GM23338 (cell line): ENCODE results near the gene CPXM2. TPM values are rescaled to one million over a fixed set of nuclear protein-coding genes. Genes with fewer than 3 reads are reported as not detected.

Source experiments
- ATAC-seq: fragments of 200-7000 bp; cut with Tn5 transposase; 3 replicates; pipeline ENCODE4 v1.9.1; 2020
- DNase-seq: peaks from one replicate; pipeline ENCODE4 v3.0.0-alpha.2; 2015; ENCODE audit warnings: low spot score
- H2AFZ ChIP-seq: fragments of 200-600 bp; sonication (generic); 2 replicates; pipeline ENCODE4 v1.8.0; 2016; ENCODE audit warnings: antibody characterized with exemption, mild to moderate bottlenecking, moderate library complexity
- H3F3A ChIP-seq: fragments of 200-600 bp; sonication (generic); replicated peaks from 2 replicates; pipeline ENCODE4 v1.8.0; 2017; ENCODE audit warnings: antibody characterized with exemption, mixed run types, low read depth
- H3K27ac ChIP-seq: fragments of 200-600 bp; sonication (generic); 2 replicates; pipeline ENCODE4 v1.6.1; 2016; ENCODE audit warnings: low read depth
- H3K27me3 ChIP-seq: fragments of 200-600 bp; sonication (generic); 2 replicates; pipeline ENCODE4 v1.8.0; 2016; ENCODE audit warnings: mild to moderate bottlenecking, mixed run types, moderate library complexity; ENCODE audit not compliant: insufficient read depth
- H3K36me3 ChIP-seq: fragments of 200-600 bp; sonication (generic); 2 replicates; pipeline ENCODE4 v1.8.0; 2016; ENCODE audit warnings: mild to moderate bottlenecking; ENCODE audit not compliant: insufficient read depth
- H3K4me1 ChIP-seq: fragments of 200-600 bp; sonication (generic); 2 replicates; pipeline ENCODE4 v1.8.0; 2016; ENCODE audit warnings: mild to moderate bottlenecking, moderate library complexity; ENCODE audit not compliant: insufficient read depth
- H3K4me2 ChIP-seq: fragments of 200-600 bp; sonication (generic); 2 replicates; pipeline ENCODE4 v1.7.1; 2017; ENCODE audit warnings: mixed run types
- H3K4me3 ChIP-seq: fragments of 200-600 bp; sonication (generic); 2 replicates; pipeline ENCODE4 v1.6.1; 2016; ENCODE audit warnings: mixed run types
- H3K79me2 ChIP-seq: fragments of 200-600 bp; sonication (generic); replicated peaks from 2 replicates; pipeline ENCODE4 v1.8.0; 2017; ENCODE audit warnings: mild to moderate bottlenecking; ENCODE audit not compliant: insufficient read depth
- H3K9me2 ChIP-seq: fragments of 200-600 bp; sonication (generic); 2 replicates; pipeline ENCODE4 v1.8.0; 2017; ENCODE audit not compliant: insufficient read depth
- H4K20me1 ChIP-seq: fragments of 200-600 bp; sonication (generic); replicated peaks from 2 replicates; pipeline ENCODE4 v1.8.0; 2017; ENCODE audit warnings: mild to moderate bottlenecking; ENCODE audit not compliant: insufficient read depth
- H3K27ac Mint-ChIP-seq: 2 replicates; pipeline ENCODE4 v1.8.0; 2020; ENCODE audit warnings: inconsistent platforms, mild to moderate bottlenecking, moderate library complexity, mixed read lengths
- H3K27me3 Mint-ChIP-seq: 3 replicates; pipeline ENCODE4 v1.8.0; 2022; ENCODE audit warnings: low read depth, mild to moderate bottlenecking, moderate library complexity, mixed read lengths, inconsistent platforms; ENCODE audit not compliant: insufficient read depth, poor library complexity
- H3K36me3 Mint-ChIP-seq: 3 replicates; pipeline ENCODE4 v1.8.0; 2021; ENCODE audit warnings: low read depth, mild to moderate bottlenecking, inconsistent platforms, moderate library complexity, mixed read lengths
- H3K4me1 Mint-ChIP-seq: 3 replicates; pipeline ENCODE4 v1.8.0; 2020; ENCODE audit warnings: mild to moderate bottlenecking, inconsistent platforms, mixed read lengths
- H3K4me3 Mint-ChIP-seq: 3 replicates; pipeline ENCODE4 v1.8.0; 2021; ENCODE audit warnings: moderate library complexity, mild to moderate bottlenecking, inconsistent platforms, mixed read lengths
- H3K9me3 Mint-ChIP-seq: 3 replicates; pipeline ENCODE4 v1.8.0; 2020; ENCODE audit warnings: moderate library complexity, mild to moderate bottlenecking, inconsistent platforms, mixed read lengths
- ETS1 ChIP-seq: IDR thresholded peaks from 2 replicates; pipeline ENCODE4 v1.6.1; 2016; ENCODE audit warnings: antibody characterized with exemption
- JUNB ChIP-seq: IDR thresholded peaks from one replicate; pipeline ENCODE4 v1.6.1; 2016; ENCODE audit warnings: antibody characterized with exemption; ENCODE audit not compliant: unreplicated experiment
- REST ChIP-seq: IDR thresholded peaks from one replicate; pipeline ENCODE4 v1.6.1; 2018; ENCODE audit warnings: antibody characterized with exemption; ENCODE audit not compliant: unreplicated experiment
- ZNF331 ChIP-seq: fragments of 250-450 bp; sonication (Bioruptor Pico); IDR thresholded peaks from 2 replicates; pipeline ENCODE4 v1.5.0; 2020; ENCODE audit warnings: low read depth, mild to moderate bottlenecking, moderate library complexity
- ZNF462 ChIP-seq: fragments of 250-450 bp; sonication (Bioruptor Pico); IDR thresholded peaks from 2 replicates; pipeline ENCODE4 v1.5.0; 2020; ENCODE audit warnings: mild to moderate bottlenecking, moderate library complexity
- polyA plus RNA-seq: library from polyadenylated mRNA; unstranded; fragments of >200 nt; fragmentation: Nextera tagmentation; extraction: Ambion mirVana; gene quantifications from 2 replicates; pipeline ENCODE4 v1.2.1, GENCODE V29; 2016
- total RNA-seq: library from RNA; depleted of rRNA; stranded (reverse); fragments of >200 nt; shearing (Covaris generic); gene quantifications from 2 replicates; pipeline ENCODE4 v1.2.3, GENCODE V29; 2014

The CPXM2 gene
- total and polyA plus RNA-seq, 2 experiments from 2014 or later = 1.6 to 8.1 TPM

- no peak overlapping the region for H3K27ac ChIP-seq
- H3K36me3 Mint-ChIP-seq = peaks cover 11% of the 10 kb centered on the region; the same call in 2 of the 3 replicates
- no peak for ATAC-seq
- no peaks in the 10 kb centered on the region for H3K27me3 ChIP-seq
- no peaks in the 10 kb centered on the region for H4K20me1 ChIP-seq
- peaks cover 3% of the 10 kb centered on the region; the same call in 1 of the 3 replicates for H3K9me3 Mint-ChIP-seq
- no peak overlapping the region for H3K4me2 ChIP-seq
- H3K4me1 ChIP-seq = peaks cover 9% of the 10 kb centered on the region
- no peak for DNase-seq
- H3F3A ChIP-seq = no peaks in the 10 kb centered on the region
- H3K9me2 ChIP-seq = peaks cover 6% of the 10 kb centered on the region; the same call in 1 of the 2 replicates
- H3K4me3 Mint-ChIP-seq = no peak overlapping the region
- no peaks in the 10 kb centered on the region; the same call in 1 of the 2 replicates for H3K36me3 ChIP-seq
- H3K79me2 ChIP-seq = no peaks in the 10 kb centered on the region
- peaks cover 9% of the 10 kb centered on the region for H3K4me1 Mint-ChIP-seq
- peaks cover 5% of the 10 kb centered on the region for H3K27me3 Mint-ChIP-seq
- no peak overlapping the region for H3K27ac Mint-ChIP-seq
- H3K4me3 ChIP-seq = no peak overlapping the region
- TF ChIP-seq JUNB (no peak), REST (no peak), ETS1 (no peak), ZNF462 (no peak), ZNF331 (CRISPR knock-in tag) (no peak)
- no peak overlapping the region for H2AFZ ChIP-seq
Observed at GRCh38 chr10:123882177-123882576, 9.4 kb downstream of the CPXM2 start.
